Brain pericyte (primary cell): ENCODE results near the gene FAM217A.
"Not testable (repeated sequence)": the region's sequence is repeated elsewhere in the genome, so short reads cannot be mapped to it uniquely, and the experiment has no call there.

Experiments used
- DNase-seq: peaks from one replicate; pipeline ENCODE4 v3.0.0-alpha.2; 2012; ENCODE audit warnings: low read depth, low spot score

Gene FAM217A, protein sequence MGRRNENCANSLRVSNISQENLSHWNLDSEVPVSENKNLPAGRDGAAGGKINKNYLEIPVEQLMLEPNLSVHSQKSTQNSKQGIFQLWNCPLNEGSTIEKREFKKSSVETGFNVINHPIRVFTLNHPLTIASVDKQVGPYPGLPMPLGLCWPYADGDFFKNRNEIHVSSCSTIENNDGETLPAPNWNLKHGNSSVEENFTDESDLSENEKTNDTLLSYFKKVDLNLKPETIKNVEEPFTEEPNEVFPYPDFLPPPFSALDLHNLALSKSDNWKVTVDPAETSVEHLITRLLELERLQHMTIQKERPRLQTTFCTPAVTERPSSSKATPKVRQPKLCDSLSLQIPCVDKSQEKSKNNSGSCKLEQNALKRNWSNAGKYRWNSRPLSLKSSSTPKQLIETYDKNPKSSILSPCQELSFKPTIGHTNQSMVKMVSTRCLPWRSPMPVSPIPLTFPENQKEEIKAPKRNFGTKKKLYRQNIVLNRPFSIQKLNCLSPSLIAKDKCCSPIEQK

DNA sequence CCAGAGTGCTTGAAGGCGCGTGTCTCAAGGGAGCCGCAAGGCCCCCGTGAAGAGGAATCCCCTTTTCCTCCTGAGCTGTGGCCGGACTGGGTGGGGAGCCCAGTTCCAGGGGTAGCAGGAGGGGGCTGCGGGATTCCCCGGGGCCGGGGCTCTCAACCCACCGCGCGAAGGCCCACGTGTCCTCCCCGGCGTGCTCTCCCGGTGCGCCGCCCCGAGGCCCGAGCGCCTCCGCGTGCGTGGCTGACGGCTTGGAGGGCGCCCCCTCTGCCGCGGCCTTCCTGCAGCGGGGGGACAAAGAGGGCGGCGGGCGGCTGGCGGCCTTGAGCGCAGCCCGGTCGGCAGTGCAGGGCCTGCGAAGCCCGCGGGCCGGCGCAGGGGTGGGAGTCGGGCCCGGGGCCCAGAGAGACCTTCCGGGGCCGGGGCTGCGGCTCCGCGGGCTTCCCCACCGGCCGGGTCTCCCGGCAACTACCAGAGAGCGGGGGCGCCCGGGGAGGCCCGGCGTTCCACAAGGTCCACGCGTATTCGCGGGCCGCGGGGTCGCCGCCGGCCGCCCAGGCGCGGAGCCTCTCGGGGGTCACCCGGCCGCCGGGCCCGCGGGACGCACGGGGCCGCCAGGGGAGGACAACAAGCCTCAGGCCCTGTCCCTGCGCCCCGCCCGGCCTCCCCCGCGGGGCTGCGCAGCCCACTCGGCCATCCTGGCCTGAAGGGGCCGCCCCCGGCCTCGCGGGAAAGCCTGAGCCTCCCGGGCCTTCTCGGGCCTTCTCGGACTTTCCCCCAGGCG is at the start of gene FAM217A:
Gene FAM217A, minus strand, starts transcription at position 447 of the 781 bp plus-strand sequence. CDS start 1,723 bp downstream, outside the sequence.
- no peak for DNase-seq

DNA sequence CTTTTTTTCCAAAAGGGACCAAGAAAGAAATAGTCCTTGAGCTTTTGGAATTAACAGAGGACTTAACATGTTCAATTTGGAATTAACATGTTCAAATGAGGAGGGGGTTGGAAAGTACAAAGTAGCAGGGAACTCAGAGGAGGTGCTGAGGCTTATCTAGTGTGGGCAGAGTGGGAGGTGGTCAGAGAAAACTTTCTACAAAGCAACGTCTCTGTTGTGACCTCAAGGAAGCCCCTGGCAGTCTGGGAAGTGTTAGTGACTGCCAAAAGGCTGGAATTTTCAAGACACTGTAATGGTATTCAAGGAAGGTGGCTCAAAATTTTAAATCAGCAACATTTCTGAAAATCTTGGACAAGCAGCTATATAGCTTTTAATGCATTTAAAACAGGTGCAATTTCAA is 49.1 kb upstream of the FAM217A start:
- no peak for DNase-seq

DNA sequence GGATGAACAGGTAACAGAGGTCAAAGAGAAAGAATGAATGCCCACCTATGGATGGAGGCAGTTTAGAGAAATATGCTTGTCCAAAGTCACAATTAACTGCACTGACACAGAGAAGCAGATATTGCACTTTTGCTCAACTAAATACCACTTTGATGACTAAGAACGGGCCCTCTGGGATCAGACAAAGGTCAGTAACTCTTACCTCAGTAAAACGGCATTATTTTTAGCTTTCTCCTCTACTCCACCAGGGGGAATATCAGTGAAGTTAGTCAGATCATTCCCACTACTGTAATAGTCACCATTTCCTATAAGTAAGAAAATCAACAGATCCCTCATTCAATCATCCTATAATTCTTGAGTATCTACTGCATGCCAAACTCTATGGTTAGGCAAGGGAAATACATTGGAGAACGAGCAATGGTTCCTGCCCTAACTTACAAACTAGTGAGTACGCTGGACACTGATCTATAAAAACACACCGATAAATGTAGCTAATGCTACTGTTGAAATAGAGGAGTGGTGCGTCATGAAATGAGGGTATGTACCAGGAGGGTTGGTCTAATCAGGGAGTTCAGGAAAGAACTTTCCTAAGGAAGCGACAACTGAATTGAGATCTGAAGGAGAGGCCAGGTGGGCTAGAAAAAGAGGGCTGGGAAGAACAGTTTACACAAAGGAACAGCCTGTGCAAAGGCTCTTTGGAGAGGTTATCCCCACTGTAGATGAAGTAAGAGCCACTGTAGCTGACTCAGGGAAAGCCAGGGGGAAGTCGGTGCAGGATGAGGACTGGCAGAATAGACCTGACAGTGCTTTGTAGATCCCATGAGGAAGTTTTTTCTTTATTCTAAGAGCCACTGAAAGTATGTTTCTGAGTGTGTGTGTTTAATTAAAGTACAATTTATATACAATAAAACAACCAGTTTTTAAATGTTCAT is 47.3 kb upstream of the FAM217A start:
- no peak for DNase-seq

DNA sequence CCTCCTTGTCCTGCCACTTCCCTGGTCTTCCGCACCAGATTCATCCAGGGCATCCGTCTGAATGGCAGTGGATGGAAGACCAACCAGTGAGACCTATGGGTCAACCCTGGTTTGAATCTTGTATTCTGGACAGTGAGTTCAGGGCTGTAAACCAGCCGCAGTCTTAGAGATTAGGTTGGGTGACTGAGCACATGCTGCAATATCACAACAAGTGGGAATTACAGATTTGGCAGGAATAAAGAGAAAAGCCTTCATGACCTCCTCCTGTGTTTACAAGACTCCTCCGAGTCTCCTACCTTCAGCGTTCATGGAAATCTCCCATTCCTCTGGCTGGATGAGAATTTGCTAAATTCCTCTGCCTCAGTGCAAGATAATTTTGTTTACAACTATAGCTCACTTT is 46.6 kb upstream of the FAM217A start:
- no peak for DNase-seq

DNA sequence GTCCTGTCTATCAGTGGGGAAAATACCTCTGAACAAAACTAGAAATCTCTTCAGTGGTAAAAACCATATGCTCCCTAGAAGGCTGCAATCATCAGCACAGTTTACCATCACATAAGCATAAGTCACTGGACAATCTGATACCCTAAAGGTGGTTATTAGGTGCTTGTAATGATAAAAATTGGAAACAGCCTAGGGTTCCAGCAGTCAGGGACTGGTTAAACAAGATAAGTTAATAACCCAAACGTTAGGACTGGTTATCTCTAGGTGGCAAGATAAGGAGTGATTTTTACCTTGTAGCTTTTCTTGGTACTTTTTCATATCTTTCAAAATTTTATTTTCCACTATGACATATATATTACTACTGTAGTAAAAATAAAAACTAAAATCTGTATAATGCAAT is 45.4 kb upstream of the FAM217A start:
- no peak for DNase-seq

DNA sequence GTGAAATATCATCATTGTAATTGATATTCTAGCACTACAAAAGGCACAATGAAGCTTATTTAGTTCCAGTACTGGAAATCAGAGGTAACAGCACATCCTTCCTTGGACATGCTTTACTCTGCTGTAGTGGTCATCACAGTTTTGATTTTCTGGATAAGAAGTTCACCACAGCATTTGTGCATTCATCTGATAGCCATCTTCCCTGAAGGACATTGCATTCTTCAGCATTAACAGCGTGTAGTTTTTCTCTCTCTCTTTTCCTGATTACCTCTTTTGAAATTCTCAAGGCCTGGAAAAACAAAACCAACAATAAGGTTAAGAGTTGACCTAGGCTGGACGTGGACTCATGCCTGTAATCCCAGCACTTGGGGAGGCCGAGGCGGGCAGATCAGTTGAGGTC is 36.8 kb upstream of the FAM217A start:
- DNase-seq = no peak

DNA sequence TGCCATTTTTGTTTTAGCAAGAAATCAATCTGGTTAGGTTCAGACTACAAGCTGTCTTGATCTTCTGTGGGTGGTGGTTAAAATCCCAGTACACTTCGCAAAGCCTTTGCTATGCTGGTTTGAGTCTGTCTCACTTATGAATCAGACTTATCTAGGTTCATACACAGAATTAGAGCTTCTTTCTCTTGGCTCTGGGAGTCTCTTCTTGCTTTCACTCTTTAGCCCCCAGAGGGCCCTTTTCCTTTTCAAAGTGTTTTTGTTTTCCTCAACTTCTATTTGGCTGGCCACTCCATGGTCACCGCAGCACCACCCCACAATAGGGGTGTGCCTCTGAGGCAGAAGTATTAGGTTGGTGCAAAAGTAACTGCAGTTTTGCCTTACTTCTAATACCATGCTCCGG is 35.2 kb upstream of the FAM217A start:
- DNase-seq = no peak

DNA sequence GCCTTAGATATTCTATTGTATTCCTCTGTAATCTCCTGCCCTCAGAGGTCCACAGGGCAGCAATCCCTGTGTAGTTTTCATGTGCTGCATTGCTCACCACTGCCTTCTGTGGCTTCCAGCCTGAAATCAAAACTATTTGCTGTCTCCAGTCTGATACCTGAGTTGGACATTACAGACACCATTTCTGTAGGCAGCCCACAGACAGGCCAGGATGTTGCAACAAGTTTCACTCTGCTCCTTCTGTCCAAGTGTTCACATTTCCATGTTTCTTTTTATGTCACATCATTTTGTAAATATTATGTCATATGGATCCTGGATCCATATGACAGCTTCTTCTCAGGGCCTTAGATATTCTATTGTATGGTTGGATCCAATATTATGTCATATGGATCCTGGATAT is 34.7 kb upstream of the FAM217A start:
- no peak for DNase-seq

DNA sequence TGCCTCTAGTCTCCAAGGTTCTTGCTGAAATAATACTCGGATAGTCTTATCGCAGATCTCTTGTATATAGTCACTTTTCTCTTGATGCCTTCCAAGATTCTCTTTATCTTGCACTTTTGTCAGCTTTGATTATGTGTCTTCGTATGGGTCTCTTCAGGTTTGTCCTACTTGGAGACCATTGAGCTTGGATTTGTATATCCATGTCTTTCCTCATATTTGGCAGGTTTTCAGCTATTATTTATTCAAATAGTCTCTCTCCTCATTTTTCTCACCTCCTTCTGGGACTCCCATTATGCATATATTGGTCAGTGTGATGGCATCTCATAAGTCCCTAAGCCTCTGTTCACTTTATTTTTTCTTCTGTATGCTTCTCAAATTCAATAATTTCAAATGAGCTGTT is 33.4 kb upstream of the FAM217A start:
- DNase-seq = no peak

DNA sequence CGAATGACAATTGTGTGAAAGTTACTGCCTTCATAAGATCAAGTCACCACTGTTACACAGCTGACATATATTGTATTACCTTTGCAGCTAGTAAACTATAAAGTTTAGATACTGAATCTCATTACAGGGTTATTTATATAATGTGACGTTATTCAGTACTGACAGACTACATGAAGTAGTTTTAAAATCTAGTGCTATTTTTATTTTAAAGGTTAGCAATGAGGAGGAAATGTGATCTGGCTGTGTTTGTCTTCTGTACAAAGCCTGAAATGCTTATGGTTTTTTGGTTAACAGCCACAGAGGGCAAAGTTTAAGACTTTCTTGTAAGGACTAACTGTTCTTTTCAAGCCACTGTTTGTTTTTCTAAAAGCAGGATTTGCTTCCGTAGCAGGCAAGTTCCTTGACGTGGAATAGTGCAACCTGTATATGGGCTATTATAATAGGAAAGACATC is 30.5 kb upstream of the FAM217A start:
- peak; percentile 74 for DNase-seq

DNA sequence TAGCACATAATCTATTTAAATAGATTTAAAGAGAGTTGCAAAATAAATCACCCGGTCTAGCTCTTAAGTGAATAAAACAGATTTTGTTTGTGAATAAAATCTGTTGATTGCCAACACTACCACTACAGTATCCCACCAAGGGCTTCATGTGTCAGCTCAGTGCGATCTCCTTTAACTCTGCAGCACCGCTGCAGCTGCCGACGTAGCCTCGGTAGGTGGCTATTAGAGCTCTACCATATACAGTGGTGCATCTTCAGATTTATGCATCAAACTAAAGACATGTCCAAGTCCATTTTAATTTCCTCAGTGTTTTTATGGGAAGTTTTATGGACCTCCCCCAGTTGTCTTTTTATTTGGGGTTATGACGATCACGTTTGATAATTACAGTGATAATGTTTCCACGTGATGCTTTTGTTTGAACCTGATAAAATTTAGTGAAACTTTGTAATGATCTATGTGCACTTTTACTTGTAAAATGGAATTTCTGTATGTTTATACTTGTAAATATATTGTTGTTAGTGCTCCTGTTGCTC is 29.7 kb upstream of the FAM217A start:
- no peak for DNase-seq

DNA sequence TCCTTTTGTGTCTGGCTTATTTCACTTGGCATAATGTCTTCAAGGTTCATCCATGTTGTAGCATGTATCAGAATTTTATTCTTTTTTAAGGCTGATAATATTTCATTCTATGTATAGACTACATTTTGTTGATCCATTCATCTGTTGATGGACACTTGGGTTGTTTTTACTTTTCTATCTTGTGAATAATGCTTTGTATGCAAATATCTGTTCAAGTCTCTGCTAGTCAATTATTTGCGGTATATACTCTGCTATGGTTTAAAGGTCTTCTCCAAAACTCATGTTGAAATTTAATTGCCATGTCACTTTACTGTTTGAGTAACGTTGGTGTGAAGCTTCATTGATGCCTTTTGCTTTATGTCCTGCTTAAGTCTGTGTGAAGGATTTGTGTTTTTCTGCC is 28.9 kb upstream of the FAM217A start:
- DNase-seq = no peak

DNA sequence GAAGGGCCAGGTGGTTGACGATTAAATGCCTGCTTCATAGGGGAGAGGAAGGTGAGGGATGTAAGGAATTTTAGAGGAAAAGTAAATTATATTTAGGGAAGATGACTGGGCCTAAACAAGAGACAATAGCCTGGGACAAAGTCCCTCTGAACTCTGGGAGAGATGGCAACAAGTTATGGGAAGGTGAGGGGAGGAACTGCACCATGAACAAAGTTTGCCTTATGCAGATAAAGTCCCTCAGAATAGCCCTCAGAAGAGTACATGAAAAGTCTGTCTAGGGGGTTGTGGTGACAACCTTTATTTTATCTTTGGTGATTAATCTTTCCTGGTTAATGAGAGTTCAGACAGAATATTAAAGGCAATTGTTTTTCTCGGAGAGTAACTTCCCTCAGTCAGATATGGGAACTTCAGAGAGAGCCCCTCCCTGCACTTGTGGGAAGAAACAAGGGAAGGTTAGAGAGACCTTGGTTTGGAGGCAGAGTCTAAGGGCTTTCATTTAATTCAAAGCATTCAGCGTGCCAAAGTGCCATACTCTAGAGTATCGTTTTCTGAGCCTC is 27.1 kb upstream of the FAM217A start:
- DNase-seq = no peak

DNA sequence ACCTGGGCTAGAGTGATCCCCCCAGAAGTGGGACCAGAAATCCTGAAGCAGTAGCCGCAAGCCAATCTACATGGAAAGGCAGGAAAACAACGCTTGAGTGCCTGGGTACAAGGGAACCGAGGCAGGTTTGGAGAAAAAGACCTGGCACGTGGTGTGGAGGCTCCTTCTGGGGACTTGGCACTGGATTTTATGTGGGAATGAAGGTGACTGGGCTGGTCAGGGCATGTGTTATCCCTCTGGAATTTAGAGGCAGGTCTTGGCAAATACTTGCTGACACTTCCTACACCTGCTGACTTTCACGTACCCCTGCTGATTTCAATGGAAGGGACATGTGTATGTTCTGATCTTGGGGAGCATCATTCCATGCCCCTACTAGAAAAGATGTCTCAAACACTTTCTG is 25.0 kb upstream of the FAM217A start:
- no peak for DNase-seq

DNA sequence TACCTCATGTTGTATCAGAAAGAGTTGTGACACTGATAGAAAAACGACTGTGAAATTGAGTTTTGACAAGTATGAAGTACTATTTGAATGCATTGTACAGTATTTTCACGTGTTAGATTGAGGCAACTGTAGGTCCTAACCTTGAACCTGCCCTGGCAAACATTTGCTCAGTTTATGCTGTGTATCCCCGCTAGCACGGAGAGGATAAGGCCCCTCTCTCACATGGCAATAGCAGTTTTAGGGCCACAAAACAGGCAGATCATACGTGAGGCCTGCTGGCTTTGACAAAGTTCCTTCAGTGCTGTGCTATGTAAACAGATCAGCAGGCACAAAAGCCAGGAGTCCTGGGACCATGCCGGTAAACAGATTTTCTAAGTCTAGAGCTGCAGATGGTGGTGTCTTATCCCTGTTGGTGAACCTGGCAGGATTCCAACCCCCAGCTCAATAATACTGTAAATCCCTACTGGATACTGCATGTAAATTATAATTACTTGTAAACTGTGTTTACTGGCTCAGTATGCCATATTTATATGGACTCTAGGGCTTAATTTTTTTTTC is 23.8 kb upstream of the FAM217A start:
- no peak for DNase-seq

DNA sequence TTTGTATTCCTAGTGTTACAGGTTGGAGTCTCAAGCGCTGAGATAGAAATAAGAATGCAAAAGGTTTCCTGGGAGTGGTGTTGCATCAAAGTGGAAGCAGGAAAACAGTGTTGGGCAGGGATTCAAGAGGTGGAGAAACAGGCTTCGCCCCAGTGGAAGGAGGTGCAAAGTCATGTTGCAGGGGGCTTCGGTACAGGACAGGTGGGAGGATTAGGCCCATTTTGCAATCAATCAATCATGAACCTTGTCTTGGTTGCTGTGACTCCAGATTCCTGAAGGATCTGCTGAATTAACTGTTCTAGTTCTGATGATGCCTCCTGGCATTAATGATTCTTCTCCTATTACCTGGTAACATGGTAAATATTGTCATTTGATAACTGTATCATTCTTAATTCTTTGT is 22.4 kb upstream of the FAM217A start:
- DNase-seq = no peak

DNA sequence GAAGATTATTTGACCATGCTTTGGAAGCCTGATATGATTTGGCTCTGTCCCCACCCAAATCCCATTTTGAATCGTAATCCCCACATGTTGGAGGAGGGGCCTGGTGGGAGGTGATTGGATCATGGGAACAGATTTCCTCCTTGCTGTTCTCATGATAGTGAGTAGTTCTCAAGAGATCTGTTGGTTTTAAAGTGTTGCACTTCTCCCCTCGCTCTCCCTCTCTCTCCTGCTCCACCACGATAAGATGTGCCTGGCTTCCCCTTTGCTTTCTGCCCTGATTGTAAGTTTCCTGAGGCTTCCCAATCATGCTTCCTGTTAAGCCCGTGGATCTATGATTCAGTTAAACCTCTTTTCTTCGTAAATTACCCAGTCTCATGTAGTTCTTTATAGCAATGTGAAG is 21.7 kb upstream of the FAM217A start:
- DNase-seq = no peak

DNA sequence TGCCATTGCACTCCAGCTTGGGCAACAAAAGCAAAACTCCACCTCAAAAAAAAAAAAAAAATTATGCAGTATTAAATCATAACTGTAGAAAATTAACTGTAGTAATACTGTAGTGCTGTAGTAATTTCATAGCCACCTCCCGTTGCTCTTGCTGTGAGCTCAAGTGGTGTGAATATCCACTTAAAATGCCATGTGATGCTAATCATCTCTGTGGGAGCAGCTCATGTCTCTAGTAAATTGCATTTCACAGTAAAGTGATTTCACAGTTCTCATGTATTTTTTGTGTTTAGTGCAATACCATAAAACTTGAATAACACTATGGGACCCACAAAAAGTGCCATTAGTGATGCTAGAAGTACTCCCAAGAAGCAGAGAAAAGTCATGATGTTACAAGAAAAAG is 14.4 kb upstream of the FAM217A start:
- no peak for DNase-seq

DNA sequence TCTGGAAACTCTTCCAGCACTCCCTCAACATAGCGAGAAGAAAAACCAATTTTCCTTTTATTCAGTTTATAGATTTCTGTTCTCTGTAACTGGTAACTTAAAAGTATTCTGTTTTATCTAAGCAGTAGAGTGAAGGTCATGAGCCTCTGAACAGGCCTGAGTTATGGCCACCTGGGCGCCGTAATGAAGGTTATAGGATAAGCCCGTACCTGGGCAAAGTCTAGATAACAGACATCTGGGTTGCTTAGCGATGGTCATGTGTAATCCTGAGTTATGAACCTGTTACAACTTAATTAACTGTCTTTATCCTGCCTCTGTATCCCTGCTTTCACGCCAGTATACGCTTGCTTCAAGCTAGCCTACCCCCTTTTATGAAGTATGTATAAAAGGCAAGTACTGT is 13.0 kb upstream of the FAM217A start:
- DNase-seq = no peak

DNA sequence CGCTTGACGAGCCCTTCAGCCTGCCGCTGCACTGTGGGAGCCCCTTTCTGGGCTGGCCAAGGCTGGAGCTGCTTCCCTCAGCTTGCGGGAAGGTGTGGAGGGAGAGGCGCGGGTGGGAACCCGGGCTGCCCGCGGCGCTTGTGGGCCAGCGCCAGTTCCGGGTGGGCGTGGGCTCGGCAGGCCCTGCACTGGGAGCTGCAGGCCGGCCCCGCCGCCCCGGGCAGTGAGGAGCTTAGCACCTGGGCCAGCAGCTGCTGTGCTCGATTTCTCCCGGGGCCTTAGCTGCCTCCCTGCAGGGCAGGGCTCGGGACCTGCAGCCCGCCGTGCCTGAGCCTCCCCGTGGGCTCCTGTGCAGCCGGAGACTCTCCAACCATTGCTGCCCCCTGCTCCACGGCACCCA is 11.1 kb upstream of the FAM217A start:
- DNase-seq = not testable (repeated sequence)

DNA sequence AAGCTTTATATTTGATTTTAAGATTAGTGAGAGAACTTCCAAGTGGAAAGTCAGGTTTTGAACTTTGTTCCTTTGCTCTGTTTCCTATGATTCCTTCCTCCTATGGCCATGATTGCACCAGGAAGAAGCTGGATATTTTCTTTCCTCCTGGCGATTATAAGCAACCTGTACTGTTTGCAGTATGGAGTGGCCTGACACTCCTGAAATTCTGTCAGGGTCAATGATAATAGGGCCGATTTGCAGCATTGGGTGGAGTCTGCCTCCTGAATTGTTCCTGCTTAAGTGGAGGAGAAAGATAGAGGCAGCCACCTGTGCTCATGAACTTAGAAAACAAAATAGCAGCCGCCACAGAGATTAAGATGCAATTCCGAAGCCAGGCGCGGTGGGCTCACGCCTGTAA is 9.8 kb upstream of the FAM217A start:
- no peak for DNase-seq
